IPS-18c (cell line): ENCODE measurements around the gene CPEB4.

Source experiments
- H3K4me3 ChIP-seq: 2 replicates; pipeline ENCODE4 v1.7.0; 2013; ENCODE audit warnings: low read depth, mild to moderate bottlenecking, low read length, moderate library complexity; ENCODE audit not compliant: insufficient read depth
- H3K9me3 ChIP-seq: one replicate; pipeline ENCODE4 v1.6.1; 2013; ENCODE audit warnings: mild to moderate bottlenecking, low read length, moderate library complexity; ENCODE audit not compliant: control insufficient read depth, insufficient read depth

Gene CPEB4

DNA sequence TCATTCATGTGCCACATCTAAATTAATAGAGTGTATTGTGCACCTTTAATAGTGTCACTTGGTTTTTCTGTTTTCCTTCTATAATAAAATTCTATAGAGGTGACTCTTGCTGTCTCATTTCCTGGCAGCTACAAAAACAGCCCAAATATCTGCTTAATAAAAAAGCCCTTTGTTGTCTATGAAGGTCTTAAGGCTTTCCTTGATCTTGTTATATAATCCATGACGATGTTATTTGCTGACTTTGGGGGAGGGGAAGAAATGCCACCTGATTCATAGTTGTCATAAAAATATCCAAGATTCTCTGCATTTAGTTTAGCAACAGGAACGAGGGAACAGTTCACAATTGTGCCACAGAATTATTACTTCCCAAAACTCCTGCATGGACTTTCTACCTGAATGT is 31.3 kb downstream of the CPEB4 start:
- no peak overlapping the region for H3K4me3 ChIP-seq
- no peaks in the 10 kb centered on the region for H3K9me3 ChIP-seq

DNA sequence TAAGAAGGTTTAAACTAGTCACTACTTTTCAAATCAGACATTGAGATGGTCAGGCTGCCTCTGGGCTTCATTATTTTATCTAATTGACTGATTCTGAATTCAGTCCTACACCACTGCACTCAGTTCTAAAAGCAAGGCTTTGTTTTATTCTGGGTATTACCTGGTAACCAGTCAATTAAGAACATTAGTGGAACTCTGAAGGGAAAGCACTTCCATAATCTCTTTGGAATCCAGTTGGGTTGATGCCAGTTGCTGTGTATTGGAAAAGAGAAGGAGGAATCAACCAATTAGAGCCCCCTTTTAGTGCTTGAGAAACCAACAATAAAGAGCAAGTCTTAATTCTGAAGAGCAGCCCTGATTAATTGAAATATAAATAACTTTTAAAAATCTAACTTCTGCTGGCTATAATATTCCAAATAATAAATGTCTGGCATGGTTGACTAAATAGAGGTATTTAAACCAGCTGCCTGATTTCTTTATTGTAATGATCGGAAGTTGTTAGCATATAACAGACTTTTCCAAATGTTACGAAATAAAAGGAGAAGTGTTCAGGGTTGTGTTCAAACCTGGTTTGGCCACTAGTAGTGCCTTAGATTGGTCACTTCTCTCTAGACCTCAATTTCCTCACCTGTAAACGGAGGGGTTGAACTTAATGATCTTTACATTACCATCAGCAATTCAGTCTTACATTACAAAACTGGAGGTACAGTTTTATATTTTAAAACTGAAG is 32.0 kb downstream of the CPEB4 start:
- H3K4me3 ChIP-seq: no peak overlapping the region

DNA sequence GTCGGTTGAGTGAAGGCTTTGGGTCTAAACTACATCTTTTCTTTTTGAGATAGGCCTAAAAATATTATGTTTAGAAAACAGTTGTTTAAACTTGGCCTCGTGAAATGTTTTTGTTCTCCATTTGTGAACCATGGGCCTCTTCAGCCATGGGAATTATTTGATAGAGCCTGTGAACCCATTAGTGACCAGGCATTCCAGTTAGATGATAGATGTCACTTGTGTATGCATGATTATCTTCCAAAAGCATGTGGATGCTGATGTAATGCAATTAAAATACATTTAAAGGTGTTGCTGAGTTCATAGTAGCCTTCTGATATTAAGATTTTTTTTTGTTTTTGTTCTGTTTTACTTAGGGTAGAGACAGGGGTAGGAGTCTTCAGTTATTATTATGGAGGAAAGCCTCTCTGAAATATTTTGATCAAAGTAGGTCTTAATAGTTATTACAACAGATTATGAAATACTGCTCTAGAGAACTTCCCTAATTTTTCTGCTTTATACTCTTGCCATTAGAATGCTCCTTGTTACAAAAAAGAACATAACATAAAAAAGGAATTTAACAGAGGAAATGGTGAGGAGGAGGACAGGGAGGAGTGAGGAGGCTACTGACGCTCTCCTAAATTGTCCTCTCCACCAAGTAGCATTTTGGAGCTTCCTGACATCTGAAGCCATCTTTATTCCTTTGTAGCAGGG is 32.9 kb downstream of the CPEB4 start:
- Histone ChIP-seq H3K4me3 (no peak overlapping the region), H3K9me3 (no peaks in the 10 kb centered on the region)

More for the DNA sequence above, 32.0 kb downstream of the CPEB4 start:
- no peaks in the 10 kb centered on the region for H3K9me3 ChIP-seq

DNA sequence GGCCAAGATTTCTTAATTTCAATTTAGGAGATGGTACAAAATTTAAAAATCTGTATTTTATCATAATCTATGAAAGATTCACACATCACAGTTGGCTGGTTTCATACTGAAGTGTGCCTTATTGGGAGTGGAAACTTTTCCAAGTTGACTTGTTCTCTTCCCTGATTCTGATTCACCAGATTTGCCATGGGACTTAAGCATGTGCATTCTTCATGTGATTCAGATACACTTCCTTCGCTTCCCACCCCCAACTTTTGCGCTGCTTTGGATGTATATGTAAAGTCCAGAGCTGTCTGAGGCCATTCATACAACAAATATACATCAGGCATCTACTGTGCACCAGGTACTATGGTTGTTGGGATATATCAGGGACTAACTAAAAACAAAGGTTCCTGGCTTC is 34.4 kb downstream of the CPEB4 start:
- Histone ChIP-seq H3K9me3 (no peaks in the 10 kb centered on the region), H3K4me3 (no peak overlapping the region)

DNA sequence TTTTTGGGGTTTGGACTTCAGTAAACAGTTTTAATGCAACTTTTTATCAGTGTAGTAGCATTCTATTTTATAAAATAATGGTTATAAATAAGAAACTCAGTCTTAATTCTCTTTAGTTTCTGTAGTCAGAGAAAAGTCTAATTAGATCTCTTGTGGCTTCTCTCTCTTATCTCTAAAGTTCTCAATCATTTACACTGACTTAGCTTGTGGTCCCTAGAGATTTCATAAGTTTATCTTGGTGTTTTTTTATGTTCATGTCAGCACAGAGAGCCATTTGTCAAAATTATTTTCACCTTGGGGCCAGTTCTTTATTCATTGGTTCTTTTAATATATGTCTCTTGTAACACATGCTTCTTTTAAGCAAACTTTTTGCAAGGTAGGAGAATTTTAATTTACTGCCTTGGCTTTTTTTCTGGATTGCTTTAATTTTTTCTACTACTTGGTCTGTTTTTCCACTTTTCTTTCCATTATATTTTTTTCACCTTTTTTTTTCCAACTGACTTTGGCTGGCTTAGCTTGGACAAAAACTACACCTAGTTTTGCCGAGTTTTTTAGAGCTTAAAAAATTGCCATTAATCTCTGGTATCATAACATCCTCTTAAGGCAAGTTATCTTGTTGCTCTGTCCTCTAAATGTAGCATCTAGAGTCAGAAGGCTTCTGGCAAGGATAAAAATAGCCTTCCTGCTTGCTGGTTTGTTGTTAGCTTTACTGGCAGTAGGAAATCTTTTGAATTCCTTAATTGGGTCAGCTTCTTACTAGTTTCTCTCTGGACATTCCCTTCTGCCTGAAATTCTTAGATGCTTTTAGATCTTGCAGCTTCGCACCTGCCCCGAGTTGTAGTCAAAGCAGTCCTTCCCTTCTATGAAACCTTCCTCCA is 35.3 kb downstream of the CPEB4 start:
- Histone ChIP-seq H3K4me3 (no peak overlapping the region), H3K9me3 (no peaks in the 10 kb centered on the region)

DNA sequence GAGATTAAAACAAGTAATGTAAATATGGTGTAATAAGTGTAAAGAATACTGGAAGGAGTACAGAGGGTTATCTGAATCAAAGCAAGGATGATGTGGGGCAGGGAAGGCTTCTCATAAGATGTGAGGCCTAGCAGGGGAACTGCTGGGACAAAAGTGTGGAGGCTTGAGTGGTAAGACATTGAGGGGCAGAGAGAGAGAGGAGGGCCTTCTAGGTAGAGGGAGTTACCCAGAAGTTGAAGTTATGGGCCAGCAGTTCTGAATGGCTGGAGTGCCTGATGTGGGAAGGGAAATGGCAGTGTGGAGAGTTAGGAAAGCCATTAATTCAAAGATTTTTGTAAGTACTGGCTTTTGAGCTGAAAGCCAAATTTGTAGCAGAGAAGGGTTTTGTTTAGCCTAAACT is 36.8 kb downstream of the CPEB4 start:
- no peak overlapping the region for H3K4me3 ChIP-seq
- no peaks in the 10 kb centered on the region for H3K9me3 ChIP-seq

DNA sequence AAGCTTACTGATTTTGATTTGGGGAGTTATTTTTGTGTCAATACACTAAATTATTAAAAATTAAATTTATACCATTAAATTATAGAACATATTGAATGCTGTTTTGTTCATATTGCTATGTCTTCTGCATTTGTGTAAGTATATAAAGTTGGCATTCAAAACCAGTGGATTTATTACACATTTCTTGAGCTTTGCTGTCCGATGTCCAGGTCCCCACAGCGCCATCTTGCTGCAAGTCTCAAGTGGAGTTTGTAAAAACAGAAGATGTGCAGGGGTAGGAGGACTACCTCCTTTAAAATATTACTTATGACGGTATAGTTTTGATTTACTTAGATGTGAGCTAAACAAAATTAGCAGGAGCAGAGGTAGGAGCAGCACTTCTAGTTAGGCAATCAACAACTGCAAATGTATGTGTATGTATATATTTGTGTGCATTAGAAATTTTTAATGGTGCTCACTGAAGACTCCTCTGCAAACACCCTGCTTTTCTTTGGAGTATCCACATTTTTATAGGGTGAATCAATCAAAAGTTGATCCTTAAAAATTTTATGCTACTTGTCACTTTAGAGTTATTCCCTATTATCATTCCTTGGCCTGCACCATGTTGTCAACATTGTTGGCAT is 37.4 kb downstream of the CPEB4 start:
- Histone ChIP-seq H3K9me3 (no peaks in the 10 kb centered on the region), H3K4me3 (no peak overlapping the region)

DNA sequence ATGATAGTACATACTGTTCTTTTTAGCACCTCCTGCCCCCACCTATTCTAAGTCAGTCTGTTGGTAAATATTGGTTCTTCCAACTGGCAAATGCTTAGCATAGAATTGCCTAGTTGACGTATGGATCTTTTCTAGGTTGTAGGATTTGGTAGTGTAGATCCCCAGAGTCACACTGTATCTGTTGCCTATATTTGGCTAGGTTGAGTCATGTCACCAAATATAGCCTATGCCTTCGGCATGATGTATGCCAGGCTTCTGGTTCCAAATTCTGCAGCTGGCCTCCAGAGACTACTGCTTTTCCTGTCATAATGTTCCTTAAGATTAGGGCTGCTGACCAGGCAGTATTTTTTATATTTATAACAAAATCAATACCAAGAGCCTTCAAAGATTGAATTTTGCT is 38.2 kb downstream of the CPEB4 start:
- Histone ChIP-seq H3K4me3 (no peak overlapping the region), H3K9me3 (no peaks in the 10 kb centered on the region)

DNA sequence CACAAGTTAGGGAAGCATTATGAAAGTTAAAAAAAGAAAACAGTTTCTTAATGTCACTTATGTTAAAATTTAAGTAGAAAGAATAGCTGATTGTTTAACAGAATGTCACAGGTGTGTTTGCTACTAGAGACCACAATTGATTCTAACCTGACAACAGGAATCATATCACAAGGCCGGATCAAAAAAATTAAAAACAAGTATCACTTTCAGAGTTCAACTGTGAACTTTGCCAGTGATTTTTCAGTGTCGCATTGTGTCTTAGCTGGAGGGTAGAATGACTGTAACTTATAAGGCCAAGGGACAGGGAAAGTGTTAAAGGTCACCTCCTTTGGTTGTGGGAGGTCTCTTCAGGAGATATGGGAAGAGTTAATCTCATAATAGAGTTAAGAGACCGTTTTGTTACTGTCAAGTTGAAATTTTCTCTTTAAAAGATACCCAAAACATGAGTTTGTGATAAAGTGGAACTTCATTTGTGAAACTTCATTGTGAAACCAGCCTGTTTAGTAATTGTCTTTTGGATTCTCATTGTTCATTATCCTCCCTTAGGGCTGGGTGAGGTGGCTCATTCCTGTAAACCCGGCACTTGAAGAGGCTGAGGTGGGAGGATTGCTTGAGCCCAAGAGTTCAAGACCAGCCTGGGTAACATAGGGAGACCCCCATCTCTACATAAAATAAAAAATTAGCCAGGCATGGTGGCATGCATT is 40.9 kb downstream of the CPEB4 start:
- no peaks in the 10 kb centered on the region for H3K9me3 ChIP-seq
- H3K4me3 ChIP-seq: no peak overlapping the region

DNA sequence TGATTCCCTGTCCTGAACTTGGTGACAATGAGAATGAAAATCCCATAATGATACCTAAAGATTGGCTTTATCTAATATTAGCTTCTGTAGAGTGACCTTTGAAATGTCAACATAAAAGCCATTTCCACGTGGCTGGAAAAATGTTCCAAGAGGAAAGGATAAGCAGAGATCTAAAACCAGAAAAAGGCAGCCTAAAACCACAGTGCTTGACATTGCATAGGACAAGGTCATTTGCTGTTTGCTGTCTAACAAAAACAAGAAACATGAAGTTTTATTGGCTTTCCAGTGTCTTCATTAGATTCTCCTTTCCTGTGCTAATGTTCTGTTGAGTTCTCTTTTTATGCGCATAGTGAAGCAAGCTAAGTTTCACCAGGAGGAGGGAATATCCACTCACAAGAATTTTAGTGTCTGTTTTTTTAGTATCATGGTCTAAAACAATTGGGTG is 44.6 kb downstream of the CPEB4 start:
- H3K4me3 ChIP-seq: no peak overlapping the region
- H3K9me3 ChIP-seq: no peaks in the 10 kb centered on the region

DNA sequence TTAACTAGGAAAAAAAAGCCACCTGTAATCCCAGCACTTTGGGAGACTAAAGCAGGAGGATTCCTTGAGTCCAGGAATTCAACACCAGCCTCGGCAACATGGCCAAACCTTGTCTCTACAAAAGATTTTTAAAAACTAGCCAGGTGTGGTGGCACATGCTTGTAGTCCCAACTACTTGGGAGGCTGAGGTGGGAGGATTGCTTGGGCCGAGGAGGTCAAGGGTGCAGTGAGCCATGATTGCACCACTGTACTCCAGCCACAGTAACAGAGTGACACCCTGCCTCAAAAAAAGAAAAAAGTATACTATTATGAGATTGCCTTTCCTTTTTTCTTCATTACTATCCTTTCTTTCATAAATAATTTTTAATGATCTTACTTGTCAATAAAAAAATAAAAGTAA is 45.8 kb downstream of the CPEB4 start:
- no peaks in the 10 kb centered on the region for H3K9me3 ChIP-seq
- no peak overlapping the region for H3K4me3 ChIP-seq

DNA sequence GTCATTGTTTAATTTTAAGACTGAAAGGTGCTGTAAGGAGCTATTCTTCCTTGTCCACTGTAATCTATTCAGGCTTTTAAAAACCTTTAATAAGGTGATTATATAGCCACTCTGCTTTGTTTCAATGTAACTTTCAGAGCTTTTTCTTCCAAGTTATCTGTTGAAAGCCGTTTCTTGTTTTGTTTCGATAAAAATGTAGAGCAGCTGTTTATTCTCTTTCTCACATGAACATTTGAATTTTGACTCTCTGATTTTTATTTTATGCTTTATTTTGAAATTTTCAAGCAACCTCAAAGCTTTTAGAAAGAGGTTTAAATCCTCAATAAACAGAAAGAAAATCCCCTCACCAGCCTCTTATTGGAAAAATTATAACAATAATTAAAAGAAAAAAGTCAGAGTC is 47.2 kb downstream of the CPEB4 start:
- no peaks in the 10 kb centered on the region for H3K9me3 ChIP-seq
- H3K4me3 ChIP-seq: no peak overlapping the region

DNA sequence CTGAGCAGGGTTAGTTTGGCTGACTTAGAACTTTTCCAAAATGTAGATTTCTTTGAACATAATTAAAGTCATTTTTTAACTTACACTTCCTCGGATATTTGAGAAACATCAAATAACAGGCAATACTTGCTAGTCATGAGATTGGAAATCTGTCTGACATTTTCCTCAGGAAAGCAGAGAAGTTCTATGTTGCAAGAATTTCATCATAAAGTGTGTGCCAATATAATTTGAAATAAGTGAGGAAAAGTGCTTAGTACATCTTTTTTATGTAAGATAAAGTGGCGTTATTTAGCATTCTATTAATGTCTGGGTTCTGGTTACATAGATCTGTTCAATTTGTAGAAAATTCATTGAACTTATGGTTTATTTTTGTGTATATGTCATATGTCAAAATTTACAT is 52.1 kb downstream of the CPEB4 start:
- no peak overlapping the region for H3K4me3 ChIP-seq
- no peaks in the 10 kb centered on the region for H3K9me3 ChIP-seq

DNA sequence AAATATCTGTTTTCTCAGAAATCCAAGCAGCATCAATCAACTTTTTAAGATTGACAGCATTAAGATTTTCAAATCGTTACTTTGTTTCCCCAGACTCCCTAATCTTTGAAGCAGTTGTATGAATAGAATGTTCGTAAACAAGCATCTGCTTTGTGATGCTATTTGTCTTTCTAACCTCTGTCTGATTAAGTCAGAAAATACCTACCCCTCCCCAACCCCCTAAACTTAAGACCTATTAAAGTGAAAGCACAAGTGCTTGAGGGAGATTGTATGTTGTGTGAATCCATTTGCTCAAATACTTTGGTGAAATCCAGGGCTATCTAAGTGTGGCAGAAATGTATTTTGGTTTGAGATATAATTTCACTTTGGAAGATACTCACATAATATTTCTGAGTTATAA is 53.0 kb downstream of the CPEB4 start:
- Histone ChIP-seq H3K4me3 (no peak overlapping the region), H3K9me3 (no peaks in the 10 kb centered on the region)

DNA sequence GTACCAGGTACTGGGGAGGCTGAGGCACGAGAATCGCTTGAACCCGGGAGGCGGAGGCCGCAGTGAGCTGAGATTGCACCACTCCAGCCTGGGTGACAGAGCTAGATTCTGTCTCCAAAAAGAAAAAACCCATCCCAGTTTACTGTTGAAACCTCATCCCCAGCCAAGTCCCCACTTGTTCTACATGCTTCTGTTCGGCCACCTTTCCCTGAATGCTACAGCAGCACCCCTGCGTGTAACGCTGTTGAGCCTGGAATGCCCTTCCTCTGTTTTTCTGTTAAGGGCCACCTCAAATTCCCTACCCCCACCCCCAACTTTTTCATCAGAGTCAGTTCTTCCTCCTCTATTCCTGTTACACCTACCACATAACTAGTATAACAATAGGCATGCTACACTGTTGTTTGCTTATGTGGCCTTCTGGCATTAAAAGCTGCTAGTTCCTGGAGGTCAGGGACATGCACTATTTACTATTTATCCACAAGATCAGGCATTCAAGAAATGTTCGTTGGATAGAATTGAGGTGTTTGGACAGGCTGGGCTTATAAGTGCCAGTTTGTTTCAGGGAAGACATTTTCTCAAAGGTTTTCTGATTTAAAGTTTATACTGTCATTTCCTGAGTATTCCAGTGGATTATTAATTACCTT is 53.7 kb downstream of the CPEB4 start:
- H3K9me3 ChIP-seq: no peaks in the 10 kb centered on the region
- no peak overlapping the region for H3K4me3 ChIP-seq

DNA sequence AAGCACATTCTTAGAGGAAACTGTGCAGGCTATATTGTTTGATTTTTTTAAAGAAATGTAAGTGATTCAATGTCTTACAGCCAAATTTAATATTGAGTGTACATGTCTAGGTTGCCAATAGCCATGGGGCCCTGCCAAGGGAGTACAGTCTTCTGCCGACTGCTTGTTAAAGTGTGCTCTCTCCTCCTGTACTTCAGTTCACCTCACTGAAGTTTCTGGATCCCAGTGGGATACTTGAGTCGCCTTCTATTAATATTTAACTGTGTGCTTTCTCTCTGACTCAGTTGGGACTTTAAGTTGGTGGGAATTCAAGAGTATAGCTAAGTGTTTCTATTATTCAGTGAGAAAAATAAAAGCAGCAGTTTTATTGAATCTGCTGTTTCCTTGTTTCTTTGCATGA is 56.4 kb downstream of the CPEB4 start:
- Histone ChIP-seq H3K4me3 (no peak overlapping the region), H3K9me3 (no peaks in the 10 kb centered on the region)
